HepG2 (cell line): ENCODE data around the gene MFAP3L. TPM values are rescaled to one million over a fixed set of nuclear protein-coding genes. Genes with fewer than 3 reads are reported as not detected.

ENCODE experiments used
- AGO2 ChIP-seq: fragments of 200-400 bp; formaldehyde crosslinking; optimal IDR thresholded peaks from 2 replicates; pipeline ENCODE3; 2017; ENCODE audit warnings: mild to moderate bottlenecking, low read depth, low read length, moderate library complexity
- ATF4 ChIP-seq, 2 experiments: fragments of 450-650 bp in 1 of 2; sonication (generic) in 1 of 2; formaldehyde crosslinking; IDR thresholded peaks; 2 replicates each; pipeline versions ENCODE4 v1.5.0 to v1.8.0; 2020 to 2022; ENCODE audit warnings: mild to moderate bottlenecking in 1 of 2, missing genetic modification reagents in 1 of 2
- ATF5 ChIP-seq: sonication (generic); formaldehyde crosslinking; IDR thresholded peaks from 2 replicates; pipeline ENCODE4 v1.4.0; 2020; ENCODE audit warnings: mild to moderate bottlenecking, low read depth, missing genetic modification reagents
- CHCHD3 ChIP-seq: sonication (generic); formaldehyde crosslinking; IDR thresholded peaks from 2 replicates; pipeline ENCODE4 v1.8.0; 2022; ENCODE audit warnings: mild to moderate bottlenecking, missing genetic modification reagents, moderate library complexity
- HNF4G ChIP-seq, 2 experiments: sonication (generic) in 1 of 2; formaldehyde crosslinking in 1 of 2; IDR thresholded peaks; 2 replicates each; pipeline versions ENCODE4 v1.4.0 to v1.6.1; 2011 to 2020; ENCODE audit warnings: borderline replicate concordance in 2 of 2, low read depth in 2 of 2, mild to moderate bottlenecking in 2 of 2, low read length in 1 of 2, missing genetic modification reagents in 1 of 2, moderate library complexity in 1 of 2
- HOXA7 ChIP-seq: sonication (generic); formaldehyde crosslinking; IDR thresholded peaks from 2 replicates; pipeline ENCODE4 v1.8.1; 2022; ENCODE audit warnings: mild to moderate bottlenecking, missing genetic modification reagents, moderate library complexity
- KDM6A ChIP-seq: IDR thresholded peaks from 2 replicates; pipeline ENCODE4 v1.6.1; 2016; ENCODE audit warnings: low read depth
- MLXIP ChIP-seq: sonication (generic); formaldehyde crosslinking; IDR thresholded peaks from 2 replicates; pipeline ENCODE4 v1.9.0; 2021; ENCODE audit warnings: missing genetic modification reagents, borderline replicate concordance
- PHF5A ChIP-seq: IDR thresholded peaks from one replicate; pipeline ENCODE4 v1.6.1; 2018; ENCODE audit warnings: low read depth, missing genetic modification reagents; ENCODE audit not compliant: unreplicated experiment
- POLR2A ChIP-seq, 2 experiments: IDR thresholded peaks; 2 replicates each; pipeline ENCODE4 v1.6.1; 2011; ENCODE audit warnings: low read depth in 2 of 2, low read length in 2 of 2, mild to moderate bottlenecking in 1 of 2, moderate library complexity in 1 of 2; ENCODE audit not compliant: insufficient read depth in 1 of 2
- SIX1 ChIP-seq: sonication (generic); formaldehyde crosslinking; IDR thresholded peaks from 2 replicates; pipeline ENCODE4 v1.4.0; 2020; ENCODE audit warnings: missing genetic modification reagents, borderline replicate concordance
- SOX13 ChIP-seq, 3 experiments: fragments of 450-650 bp in 1 of 3; sonication (generic) in 1 of 3; formaldehyde crosslinking in 1 of 3; IDR thresholded peaks in 2 of 3; conservative IDR thresholded peaks in 1 of 3; 2 replicates each; pipeline versions ENCODE4 v1.5.0 to v1.6.1; 2016 to 2020; ENCODE audit warnings: antibody characterized with exemption in 1 of 3, mild to moderate bottlenecking in 1 of 3, missing compliant biosample characterization in 1 of 3, missing genetic modification reagents in 1 of 3, moderate library complexity in 1 of 3
- SRSF9 ChIP-seq: fragments of 200-400 bp; formaldehyde crosslinking; IDR thresholded peaks from 2 replicates; pipeline ENCODE4 v1.6.1; 2018; ENCODE audit warnings: borderline replicate concordance, mild to moderate bottlenecking, low read depth, low read length; ENCODE audit not compliant: insufficient read depth, poor library complexity, severe bottlenecking
- ZBED4 ChIP-seq: sonication (generic); formaldehyde crosslinking; IDR thresholded peaks from 2 replicates; pipeline ENCODE4 v1.4.0; 2020; ENCODE audit warnings: missing genetic modification reagents, borderline replicate concordance
- ZFY ChIP-seq: sonication (generic); formaldehyde crosslinking; IDR thresholded peaks from 2 replicates; pipeline ENCODE4 v1.4.0; 2020; ENCODE audit warnings: missing genetic modification reagents
- ZNF263 ChIP-seq: sonication (generic); formaldehyde crosslinking; IDR thresholded peaks from 2 replicates; pipeline ENCODE4 v1.4.0; 2020; ENCODE audit warnings: missing genetic modification reagents
- ZNF331 ChIP-seq: sonication (generic); formaldehyde crosslinking; IDR thresholded peaks from 2 replicates; pipeline ENCODE4 v1.4.0; 2020; ENCODE audit warnings: missing genetic modification reagents
- ZNF784 ChIP-seq: sonication (generic); formaldehyde crosslinking; IDR thresholded peaks from 2 replicates; pipeline ENCODE4 v1.5.1; 2020; ENCODE audit warnings: missing genetic modification reagents, mild to moderate bottlenecking, borderline replicate concordance
- polyA plus RNA-seq, 8 experiments: library from polyadenylated mRNA; depleted of rRNA in 3 of 8; stranded (reverse) in 7 of 8; unstranded in 1 of 8; fragments of >200 nt; fragmentation: Illumina TruSeq in 4 of 8; extraction: Trizol in 4 of 8; gene quantifications; 2 replicates each; pipeline versions ENCODE4 v1.2.1 to v1.2.3, GENCODE V29; 2011 to 2016; ENCODE audit warnings: low read depth in 4 of 8, missing spikeins in 1 of 8, mixed read lengths in 1 of 8; ENCODE audit not compliant: insufficient read depth in 1 of 8
- total RNA-seq, 5 experiments: library from RNA; depleted of rRNA; stranded (reverse); fragments of >200 nt; fragmentation: Illumina TruSeq; extraction: Trizol; gene quantifications; 2 replicates each; pipeline ENCODE4 v1.2.3, GENCODE V29; 2016; ENCODE audit warnings: low read depth in 1 of 5

MFAP3L gene
- total and polyA plus RNA-seq, 2 of the 13 experiments (the other 11 are each of a cell fraction or from before 2014, with no cell fraction given): 1.5 to 3.6 TPM

- peak in 1 of 2 experiments; percentile 49; a peak in 1 of 4 replicates for TF ChIP-seq ATF4 (CRISPR knock-in tag; IDR thresholded peaks at IDR 0.05)
- TF ChIP-seq POLR2A (IDR thresholded peaks at IDR 0.05; ENCODE audit: insufficient read depth in 1 of 2, low read depth in 2 of 2, low read length in 2 of 2): no peak
- TF ChIP-seq ZFY (CRISPR knock-in tag): peak; percentile 23; the same call in 1 of the 2 replicates
- no peak for TF ChIP-seq SRSF9
- no peak for TF ChIP-seq KDM6A (CRISPR knock-in tag)
- no peak; the same call in 1 of the 2 replicates for TF ChIP-seq ZNF784
- peak; percentile 83; the same call in 1 of the 2 replicates for TF ChIP-seq ZBED4 (CRISPR knock-in tag)
- no peak for TF ChIP-seq PHF5A (CRISPR knock-in tag)
- no peak for TF ChIP-seq ATF5 (CRISPR knock-in tag)
- TF ChIP-seq AGO2: no peak
- no peak for TF ChIP-seq HNF4G (IDR thresholded peaks at IDR 0.05; ENCODE audit: borderline replicate concordance, low read depth, low read length)
- TF ChIP-seq HNF4G (CRISPR knock-in tag; IDR thresholded peaks at IDR 0.05; ENCODE audit: borderline replicate concordance, low read depth): no peak; the same call in 1 of the 2 replicates
- peak; percentile 76; the same call in 1 of the 2 replicates for TF ChIP-seq CHCHD3
- TF ChIP-seq MLXIP: no peak
- no peak for TF ChIP-seq HOXA7 (CRISPR knock-in tag)
- TF ChIP-seq ZNF263: peak; percentile 48; the same call in 1 of the 2 replicates
- no peak; the same call in 1 of the 2 replicates for TF ChIP-seq SOX13 (IDR thresholded peaks at IDR 0.05)
- TF ChIP-seq SOX13 (CRISPR knock-in tag; conservative IDR thresholded peaks at IDR 0.05 in 1 of 2, IDR thresholded peaks at IDR 0.05 in 1 of 2): 0 out of 4 replicates have a peak, but pooled peaks of 1 of the 2 experiments have one; percentile 34
- peak; percentile 68 for TF ChIP-seq ZNF331 (CRISPR knock-in tag)
- no peak for TF ChIP-seq SIX1 (CRISPR knock-in tag)
Observed at GRCh38 chr4:170027181-170027829, 1.1 kb upstream of the MFAP3L start (continued).
